Measurements from ENCODE around the gene MCF2L. TPM values are rescaled to one million over a fixed set of nuclear protein-coding genes. Genes with fewer than 3 reads are reported as not detected.

The MCF2L gene
- total and polyA plus RNA-seq, 10 of the 15 experiments (the other 5 are each of a cell fraction or from before 2014, with no cell fraction given), result 0.06 to 1.1 (median 0.21) TPM; not detected in 2

- H3K9ac ChIP-seq (ENCODE audit: control insufficient read depth, insufficient read depth, low read length), result no peak overlapping the region
- SMC1A ChIA-PET (ENCODE audit: uncharacterized antibody, unreplicated experiment), result no interaction called here
- no peaks in the 10 kb centered on the region for H3K36me3 ChIP-seq (ENCODE audit: control insufficient read depth in 2 of 2, insufficient read depth in 2 of 2, low read length in 1 of 2)
- H3K27ac ChIP-seq (ENCODE audit: control insufficient read depth, insufficient read depth), result no peak overlapping the region
- CTCF ChIA-PET, result no interaction called here
- peaks cover 0 to 1% of the 10 kb centered on the region in 2 experiments; a peak in 1 of 4 replicates for H3K27me3 ChIP-seq (replicated peaks in 1 of 2; ENCODE audit: control insufficient read depth in 2 of 2, insufficient read depth in 2 of 2, low read length in 1 of 2)
- TF ChIP-seq NFYA (IDR thresholded peaks at IDR 0.05; ENCODE audit: borderline replicate concordance, low read depth, low read length) (no peak), WRNIP1 (IDR thresholded peaks at IDR 0.05; ENCODE audit: borderline replicate concordance, low read depth, low read length) (no peak), BMI1 (IDR thresholded peaks at IDR 0.05; ENCODE audit: borderline replicate concordance) (no peak), NR2F1 (conservative IDR thresholded peaks at IDR 0.05) (no peak), PAX8 (IDR thresholded peaks at IDR 0.05) (no peak), IRF5 (IDR thresholded peaks at IDR 0.05; ENCODE audit: borderline replicate concordance) (no peak), SMAD5 (IDR thresholded peaks at IDR 0.05; ENCODE audit: low read depth) (no peak), BCL11A (IDR thresholded peaks at IDR 0.05; ENCODE audit: low read depth, low read length) (no peak), KLF5 (IDR thresholded peaks at IDR 0.05; ENCODE audit: partially characterized antibody) (no peak), MLLT1 (IDR thresholded peaks at IDR 0.05) (no peak), SIN3A (IDR thresholded peaks at IDR 0.05; ENCODE audit: low read depth, low read length) (no peak), RAD51 (IDR thresholded peaks at IDR 0.05) (no peak), POLR2AphosphoS2 (IDR thresholded peaks at IDR 0.05; ENCODE audit: low read depth, low read length) (no peak), TARDBP (IDR thresholded peaks at IDR 0.05; ENCODE audit: borderline replicate concordance) (no peak), SIX5 (IDR thresholded peaks at IDR 0.05; ENCODE audit: low read depth, low read length, severe bottlenecking) (no peak), SRF (IDR thresholded peaks at IDR 0.05; ENCODE audit: low read depth in 2 of 2, low read length in 2 of 2) (no peak), JUND (IDR thresholded peaks at IDR 0.05; ENCODE audit: low read depth, low read length) (no peak), BHLHE40 (IDR thresholded peaks at IDR 0.05; ENCODE audit: borderline replicate concordance in 1 of 2, low read depth in 2 of 2, low read length in 1 of 2) (no peak)
- TF ChIP-seq, protein P1, sequence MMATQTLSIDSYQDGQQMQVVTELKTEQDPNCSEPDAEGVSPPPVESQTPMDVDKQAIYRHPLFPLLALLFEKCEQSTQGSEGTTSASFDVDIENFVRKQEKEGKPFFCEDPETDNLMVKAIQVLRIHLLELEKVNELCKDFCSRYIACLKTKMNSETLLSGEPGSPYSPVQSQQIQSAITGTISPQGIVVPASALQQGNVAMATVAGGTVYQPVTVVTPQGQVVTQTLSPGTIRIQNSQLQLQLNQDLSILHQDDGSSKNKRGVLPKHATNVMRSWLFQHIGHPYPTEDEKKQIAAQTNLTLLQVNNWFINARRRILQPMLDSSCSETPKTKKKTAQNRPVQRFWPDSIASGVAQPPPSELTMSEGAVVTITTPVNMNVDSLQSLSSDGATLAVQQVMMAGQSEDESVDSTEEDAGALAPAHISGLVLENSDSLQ (IDR thresholded peaks at IDR 0.05), result no peak
- no peak overlapping the region for H3K4me3 ChIP-seq
- ATAC-seq (no peak), FAIRE-seq (no peak), DNase-seq (ENCODE audit: low read depth, low spot score) (no peak)
- RAD21 ChIA-PET (ENCODE audit: unreplicated experiment), result no interaction called here
- H2AFZ ChIP-seq (ENCODE audit: control insufficient read depth, low read depth, low read length), result no peak overlapping the region
- no peaks in the 10 kb centered on the region for H3K4me1 ChIP-seq (ENCODE audit: control insufficient read depth, insufficient read depth, low read length)
- H3K79me2 ChIP-seq (ENCODE audit: control insufficient read depth, insufficient read depth, low read length), result no peaks in the 10 kb centered on the region
- 45% methylated on average over 9 of the region's 9 CpGs for WGBS (ENCODE audit: insufficient coverage, insufficient replicate concordance, low lambda C conversion rate, missing lambda C conversion rate)
- intact Hi-C loops (cut with micrococcal nuclease; ENCODE audit: unreplicated experiment), result no loop called here
- H4K20me1 ChIP-seq (ENCODE audit: control insufficient read depth, insufficient read depth), result no peaks in the 10 kb centered on the region
- in situ Hi-C loops (cut with MboI), result no loop called here
- no TSS peak for BruUV-seq (replicated peaks)
- POLR2A ChIA-PET, result no interaction called here
- H3K4me2 ChIP-seq (ENCODE audit: control insufficient read depth, insufficient read depth), result no peak overlapping the region
- no peaks in the 10 kb centered on the region for H3K9me3 ChIP-seq (replicated peaks; ENCODE audit: control insufficient read depth, insufficient read depth, low read length)
These were observed 6.6 kb upstream of the MCF2L start for GRCh38 chr13:112962396-112962795.
